Measurements from ENCODE around the gene CEBPG.

The CEBPG gene

DNA sequence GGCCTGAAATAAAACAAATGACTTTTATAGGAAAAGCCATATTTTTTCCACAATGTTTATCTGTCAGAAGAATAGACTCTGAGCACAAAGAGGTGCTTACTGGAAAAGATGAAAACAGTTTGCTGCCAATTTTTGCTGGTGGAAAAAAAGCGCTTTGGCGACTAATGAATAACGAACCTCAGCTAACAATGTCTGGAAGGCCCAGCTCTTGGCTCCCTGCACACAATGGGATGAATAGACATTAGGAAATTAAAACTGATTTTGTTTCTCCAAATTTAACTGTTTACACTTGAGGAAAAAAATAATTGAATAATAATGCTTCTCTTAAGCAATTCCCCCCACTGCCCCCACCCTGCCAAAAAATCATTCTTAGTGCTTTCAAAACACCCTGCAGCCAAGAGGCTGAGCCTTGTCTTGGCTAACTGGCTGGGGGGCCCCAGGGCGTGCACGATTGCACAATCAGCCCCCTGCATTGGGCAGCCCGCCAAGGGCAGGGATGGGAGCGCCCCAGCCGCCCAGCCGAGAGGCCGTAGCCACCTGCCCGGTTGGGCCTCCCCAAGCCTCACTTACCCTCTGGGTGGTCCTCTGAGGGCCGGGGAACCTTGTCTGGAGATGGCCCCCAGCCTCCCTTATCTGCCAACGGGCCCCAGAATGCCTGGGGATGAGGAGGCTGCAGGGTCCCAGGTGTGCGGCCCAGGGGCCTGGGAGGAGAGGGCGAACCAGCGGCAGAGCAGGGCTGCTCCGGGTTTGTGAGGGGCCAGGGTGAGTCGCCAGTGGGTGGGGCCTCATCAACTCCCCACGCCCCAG lies 16.8 kb downstream of the CEBPG start:
- Histone ChIP-seq H3K9ac (ENCODE audit: low read length in 2 of 2) (no peak overlapping the region), H3K27me3 (ENCODE audit: control insufficient read depth in 1 of 2, insufficient read depth in 2 of 2, low read length in 2 of 2) (no peaks in the 10 kb centered on the region), H3K27ac (ENCODE audit: low read length) (peak overlapping the region; percentile 62), H3K4me3 (ENCODE audit: low read length in 2 of 2) (no peak overlapping the region), H3K9me3 (ENCODE audit: control insufficient read depth in 2 of 2, low read length in 2 of 2) (no peaks in the 10 kb centered on the region), H3K4me1 (ENCODE audit: control insufficient read depth, insufficient read depth, low read length) (peaks cover 55% of the 10 kb centered on the region), H3K36me3 (ENCODE audit: control insufficient read depth in 2 of 2, insufficient read depth in 2 of 2, low read length in 2 of 2) (peaks cover 0 to 2% of the 10 kb centered on the region in 2 donors)

DNA sequence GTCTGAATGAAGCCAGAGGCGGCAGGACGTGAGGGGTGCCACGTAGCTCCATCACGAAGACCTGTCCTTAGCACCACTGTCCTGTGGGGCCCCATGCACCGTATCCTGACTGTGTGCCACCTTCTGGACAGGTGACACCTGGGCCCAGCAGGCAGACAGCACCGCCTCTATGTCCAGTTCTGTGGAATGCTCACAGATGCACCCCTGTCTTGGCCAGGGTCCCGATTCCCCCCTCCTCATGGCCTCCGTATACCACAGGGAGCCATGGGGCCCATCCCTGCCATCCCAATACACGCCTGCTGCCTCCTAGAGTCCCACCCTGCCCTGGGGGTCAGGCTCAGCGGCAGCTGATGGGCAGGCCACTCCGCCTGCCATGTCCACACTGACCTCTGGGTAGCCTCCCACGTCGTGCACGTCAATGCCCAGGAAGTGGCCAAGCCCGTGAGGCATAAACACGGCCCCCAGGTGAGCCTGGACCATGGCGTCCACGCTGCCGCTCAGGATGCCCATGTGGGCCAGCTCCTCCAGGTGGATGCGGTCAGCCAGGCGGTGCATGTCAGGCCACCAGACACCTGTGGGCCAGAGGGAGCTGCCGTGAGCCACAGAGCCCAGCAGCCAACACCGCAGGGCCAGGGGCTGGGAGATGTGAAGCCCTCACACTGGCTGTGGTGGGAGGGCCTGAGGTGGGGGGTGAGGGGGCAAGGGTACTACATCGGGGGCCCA lies 17.6 kb downstream of the CEBPG start:
- H3K9ac ChIP-seq (ENCODE audit: low read length in 2 of 2): no peak overlapping the region
- no peak overlapping the region for H3K27ac ChIP-seq (ENCODE audit: low read length)
- H3K4me3 ChIP-seq (ENCODE audit: low read length in 2 of 2): no peak overlapping the region
- no peaks in the 10 kb centered on the region for H3K27me3 ChIP-seq (ENCODE audit: control insufficient read depth in 1 of 2, insufficient read depth in 2 of 2, low read length in 2 of 2)
- H3K4me1 ChIP-seq (ENCODE audit: control insufficient read depth, insufficient read depth, low read length): peaks cover 62% of the 10 kb centered on the region
- peaks cover 0 to 2% of the 10 kb centered on the region in 2 donors for H3K36me3 ChIP-seq (ENCODE audit: control insufficient read depth in 2 of 2, insufficient read depth in 2 of 2, low read length in 2 of 2)
- no peaks in the 10 kb centered on the region for H3K9me3 ChIP-seq (ENCODE audit: control insufficient read depth in 2 of 2, low read length in 2 of 2)

DNA sequence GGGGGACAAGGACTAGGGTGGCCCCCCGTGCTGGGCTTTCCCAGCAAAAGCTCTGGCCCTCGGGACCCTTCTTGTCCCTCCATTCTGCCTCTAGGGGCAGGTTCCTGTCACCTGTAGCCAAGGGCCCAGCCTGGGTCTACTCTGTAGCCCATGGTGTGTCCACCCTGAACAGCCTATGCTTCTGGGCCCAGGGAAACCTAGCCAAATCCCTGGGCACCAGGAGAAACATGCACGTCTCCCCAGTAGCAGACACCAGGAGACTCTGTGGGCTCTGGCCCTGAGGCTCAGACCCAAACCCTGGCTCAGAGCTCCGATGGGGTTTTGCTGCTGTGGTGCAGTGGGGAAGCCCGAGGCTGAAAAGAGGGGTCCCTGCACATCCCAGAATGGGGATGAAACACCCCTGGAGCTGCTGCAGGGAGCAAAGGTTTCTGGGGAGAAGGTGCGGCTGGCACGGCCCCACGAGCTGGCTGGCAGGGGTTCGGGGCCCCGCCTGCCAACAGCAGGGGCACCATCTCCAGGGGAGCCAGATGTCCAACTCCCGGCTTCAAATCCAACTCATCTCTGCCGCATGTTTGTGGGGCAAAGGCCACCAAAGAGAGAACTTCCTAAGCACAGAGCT lies 18.2 kb downstream of the CEBPG start:
- Histone ChIP-seq H3K4me1 (ENCODE audit: control insufficient read depth, insufficient read depth, low read length) (peaks cover 62% of the 10 kb centered on the region), H3K4me3 (ENCODE audit: low read length in 2 of 2) (no peak overlapping the region), H3K27ac (ENCODE audit: low read length) (no peak overlapping the region), H3K9ac (ENCODE audit: low read length in 2 of 2) (no peak overlapping the region), H3K36me3 (ENCODE audit: control insufficient read depth in 2 of 2, insufficient read depth in 2 of 2, low read length in 2 of 2) (peaks cover 0 to 2% of the 10 kb centered on the region in 2 donors), H3K9me3 (ENCODE audit: control insufficient read depth in 2 of 2, low read length in 2 of 2) (no peaks in the 10 kb centered on the region), H3K27me3 (ENCODE audit: control insufficient read depth in 1 of 2, insufficient read depth in 2 of 2, low read length in 2 of 2) (no peaks in the 10 kb centered on the region)

DNA sequence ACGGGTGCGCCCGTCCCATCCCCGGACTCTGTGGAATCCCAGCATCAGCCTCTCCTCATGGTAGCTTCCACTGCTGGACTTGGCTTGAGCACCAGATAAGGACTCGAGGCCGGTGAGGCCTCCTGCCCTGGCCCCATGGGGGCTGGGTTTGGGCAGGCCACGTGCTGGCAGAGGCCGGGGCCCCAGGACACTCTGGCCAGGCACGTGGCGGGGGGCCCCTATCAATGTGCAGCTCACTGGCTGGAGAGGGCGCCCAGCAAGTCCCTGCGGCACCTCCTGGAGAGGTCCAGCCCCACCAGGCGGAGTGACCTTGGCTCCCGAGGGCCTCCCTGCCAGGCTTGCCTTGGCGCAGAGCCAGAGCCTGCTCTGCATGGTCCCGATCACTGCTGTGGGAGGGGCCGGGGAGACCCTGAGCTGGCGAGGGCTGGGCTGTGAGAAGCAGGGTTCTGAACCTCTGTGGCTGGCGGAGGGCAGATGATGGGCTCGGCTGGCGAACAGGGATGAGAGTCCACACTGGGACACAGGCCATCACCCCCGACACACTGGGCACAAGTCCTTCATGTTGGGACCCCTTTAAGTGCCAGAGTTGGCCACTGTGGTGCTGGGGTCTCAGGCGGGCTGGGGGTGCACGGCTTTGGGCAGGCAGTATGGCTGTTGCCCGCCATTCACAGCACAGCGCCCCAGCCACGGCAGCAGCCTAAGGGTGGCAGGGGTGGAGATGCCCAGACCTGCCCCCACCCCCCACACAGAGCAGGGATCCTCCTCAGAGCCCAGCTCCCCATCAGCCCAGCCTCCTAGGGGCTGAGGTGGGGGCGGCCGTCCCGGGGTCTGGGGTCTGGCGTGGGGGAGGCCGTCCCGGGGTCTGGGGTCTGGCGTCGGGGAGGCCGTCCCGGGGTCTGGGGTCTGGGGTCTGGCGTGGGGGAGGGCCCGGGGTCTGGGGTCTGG lies 19.1 kb downstream of the CEBPG start:
- no peaks in the 10 kb centered on the region for H3K36me3 ChIP-seq (ENCODE audit: control insufficient read depth in 2 of 2, insufficient read depth in 2 of 2, low read length in 2 of 2)
- H3K9ac ChIP-seq (ENCODE audit: low read length in 2 of 2): no peak overlapping the region
- H3K4me1 ChIP-seq (ENCODE audit: control insufficient read depth, insufficient read depth, low read length): peaks cover 65% of the 10 kb centered on the region
- no peaks in the 10 kb centered on the region for H3K27me3 ChIP-seq (ENCODE audit: control insufficient read depth in 1 of 2, insufficient read depth in 2 of 2, low read length in 2 of 2)
- no peak overlapping the region for H3K4me3 ChIP-seq (ENCODE audit: low read length in 2 of 2)
- no peaks in the 10 kb centered on the region for H3K9me3 ChIP-seq (ENCODE audit: control insufficient read depth in 2 of 2, low read length in 2 of 2)
- H3K27ac ChIP-seq (ENCODE audit: low read length): no peak overlapping the region

DNA sequence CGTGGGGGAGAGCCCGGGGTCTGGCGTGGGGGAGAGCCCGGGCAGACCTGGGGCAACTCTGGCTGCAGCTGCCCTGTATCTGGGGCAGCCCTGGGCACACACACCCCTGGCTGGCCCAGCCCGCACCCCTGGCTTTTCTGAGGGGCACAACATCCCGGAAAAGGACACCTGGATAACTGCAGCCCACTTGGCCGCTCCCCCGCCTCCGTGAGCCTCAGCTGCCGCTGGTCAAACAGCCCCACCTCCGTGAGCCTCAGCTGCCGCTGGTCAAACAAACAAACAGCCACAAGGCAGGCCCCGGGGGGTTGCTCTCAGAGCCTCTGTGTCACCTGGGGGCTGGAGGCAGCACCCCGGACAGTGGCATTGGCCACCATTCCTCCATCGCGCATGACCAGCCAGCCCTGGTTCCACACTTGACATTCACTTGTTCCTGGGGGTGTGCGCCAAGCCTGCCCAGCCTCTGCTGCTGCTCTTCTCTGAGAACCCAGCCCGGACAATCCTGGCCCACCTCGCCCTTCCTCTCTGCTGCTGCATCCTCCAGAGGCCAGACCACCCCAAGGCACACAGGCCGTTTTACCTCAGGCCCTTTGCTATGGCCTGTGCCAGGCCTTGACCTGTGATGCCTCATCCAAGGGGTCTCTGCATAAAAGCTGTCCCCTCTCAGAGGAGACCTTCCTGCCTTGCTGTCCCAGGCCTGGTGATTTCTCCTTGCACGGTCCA lies 19.9 kb downstream of the CEBPG start:
- Histone ChIP-seq H3K27ac (ENCODE audit: low read length) (no peak overlapping the region), H3K9me3 (ENCODE audit: control insufficient read depth in 2 of 2, low read length in 2 of 2) (no peaks in the 10 kb centered on the region), H3K4me1 (ENCODE audit: control insufficient read depth, insufficient read depth, low read length) (peaks cover 62% of the 10 kb centered on the region), H3K9ac (ENCODE audit: low read length in 2 of 2) (no peak overlapping the region), H3K4me3 (ENCODE audit: low read length in 2 of 2) (no peak overlapping the region), H3K27me3 (ENCODE audit: control insufficient read depth in 1 of 2, insufficient read depth in 2 of 2, low read length in 2 of 2) (no peaks in the 10 kb centered on the region), H3K36me3 (ENCODE audit: control insufficient read depth in 2 of 2, insufficient read depth in 2 of 2, low read length in 2 of 2) (no peaks in the 10 kb centered on the region)

DNA sequence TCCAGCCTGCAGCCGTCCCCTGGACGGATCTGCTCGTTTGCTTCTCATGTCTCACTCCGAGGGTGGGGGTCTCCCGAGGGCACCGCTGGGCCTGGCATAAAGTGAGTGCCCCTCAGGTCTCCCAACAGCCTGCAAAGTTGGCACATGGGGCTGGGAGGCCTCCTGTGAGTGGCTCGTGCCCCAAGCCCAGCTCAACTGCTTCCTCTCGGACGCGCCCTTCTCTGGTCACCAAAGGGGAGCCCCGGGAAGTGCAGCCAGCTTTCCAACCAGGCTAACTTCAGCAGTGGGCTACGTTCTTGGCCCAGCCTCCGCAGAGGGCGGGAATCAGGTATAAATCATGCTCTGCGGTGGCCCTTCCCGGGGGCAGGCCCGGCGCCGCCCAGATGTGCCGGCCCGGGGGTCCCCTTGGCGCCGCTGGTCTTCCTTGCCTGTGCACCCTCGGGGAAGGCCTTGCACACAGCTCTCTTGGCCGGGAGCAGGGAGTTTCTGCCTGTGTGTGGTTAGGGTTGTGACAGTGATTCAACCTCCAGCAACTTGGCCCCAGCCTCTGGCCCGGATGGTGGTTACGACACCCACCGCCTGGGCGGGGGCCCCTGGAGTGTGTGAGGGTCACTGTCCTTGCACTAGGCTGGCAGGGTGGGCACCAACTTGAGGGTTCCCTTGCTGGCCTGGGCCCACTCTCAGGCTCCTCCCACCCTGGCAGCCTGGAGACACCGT lies 20.7 kb downstream of the CEBPG start:
- peaks cover 55% of the 10 kb centered on the region for H3K4me1 ChIP-seq (ENCODE audit: control insufficient read depth, insufficient read depth, low read length)
- H3K9ac ChIP-seq (ENCODE audit: low read length in 2 of 2): no peak overlapping the region
- no peaks in the 10 kb centered on the region for H3K36me3 ChIP-seq (ENCODE audit: control insufficient read depth in 2 of 2, insufficient read depth in 2 of 2, low read length in 2 of 2)
- H3K27ac ChIP-seq (ENCODE audit: low read length): no peak overlapping the region
- H3K27me3 ChIP-seq (ENCODE audit: control insufficient read depth in 1 of 2, insufficient read depth in 2 of 2, low read length in 2 of 2): no peaks in the 10 kb centered on the region
- H3K9me3 ChIP-seq (ENCODE audit: control insufficient read depth in 2 of 2, low read length in 2 of 2): no peaks in the 10 kb centered on the region
- H3K4me3 ChIP-seq (ENCODE audit: low read length in 2 of 2): no peak overlapping the region

DNA sequence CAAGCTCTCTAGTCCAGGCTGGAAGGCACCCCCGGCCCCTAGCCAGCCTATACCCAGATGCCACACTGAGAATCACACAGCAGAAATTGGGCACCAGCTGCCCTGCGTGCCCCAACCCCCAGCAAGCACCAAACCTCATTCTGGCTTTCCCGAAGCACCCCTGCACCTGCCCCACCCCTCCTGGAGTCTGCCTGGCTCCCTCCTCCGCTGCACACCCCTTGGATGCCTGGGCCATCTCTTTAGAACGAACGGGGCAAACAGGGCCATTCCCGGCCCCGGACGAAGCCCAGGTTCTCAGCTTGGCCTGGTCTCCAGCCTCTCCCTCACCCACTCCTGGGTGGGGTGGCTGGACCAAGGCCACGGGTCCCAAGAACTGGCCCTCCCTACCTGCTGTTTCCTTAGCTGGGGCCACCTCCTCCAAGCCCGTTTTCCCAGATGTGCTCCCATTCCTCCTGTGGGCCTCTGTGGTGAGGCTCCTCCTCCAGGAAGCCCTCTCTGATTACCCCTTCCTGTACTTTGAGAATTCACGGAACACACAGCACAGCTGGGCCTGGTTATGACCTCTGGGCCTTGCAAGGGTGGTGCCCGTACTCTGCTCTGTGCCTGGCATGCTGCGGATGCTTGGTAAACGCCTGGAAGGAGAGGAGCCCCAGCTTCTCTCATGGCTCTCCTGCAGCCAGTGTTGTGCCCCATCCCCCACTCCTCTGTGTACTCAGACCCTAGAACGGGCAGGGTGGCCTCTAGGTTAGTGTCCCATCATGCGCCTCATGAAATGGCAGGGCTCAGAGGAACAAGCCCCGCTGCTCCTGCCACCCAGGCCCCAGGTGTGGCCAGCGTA lies 21.4 kb downstream of the CEBPG start:
- Histone ChIP-seq H3K9me3 (ENCODE audit: control insufficient read depth in 2 of 2, low read length in 2 of 2) (no peaks in the 10 kb centered on the region), H3K27me3 (ENCODE audit: control insufficient read depth in 1 of 2, insufficient read depth in 2 of 2, low read length in 2 of 2) (no peaks in the 10 kb centered on the region), H3K4me3 (ENCODE audit: low read length in 2 of 2) (no peak overlapping the region), H3K27ac (ENCODE audit: low read length) (no peak overlapping the region), H3K36me3 (ENCODE audit: control insufficient read depth in 2 of 2, insufficient read depth in 2 of 2, low read length in 2 of 2) (no peaks in the 10 kb centered on the region), H3K4me1 (ENCODE audit: control insufficient read depth, insufficient read depth, low read length) (peaks cover 48% of the 10 kb centered on the region), H3K9ac (ENCODE audit: low read length in 2 of 2) (no peak overlapping the region)

DNA sequence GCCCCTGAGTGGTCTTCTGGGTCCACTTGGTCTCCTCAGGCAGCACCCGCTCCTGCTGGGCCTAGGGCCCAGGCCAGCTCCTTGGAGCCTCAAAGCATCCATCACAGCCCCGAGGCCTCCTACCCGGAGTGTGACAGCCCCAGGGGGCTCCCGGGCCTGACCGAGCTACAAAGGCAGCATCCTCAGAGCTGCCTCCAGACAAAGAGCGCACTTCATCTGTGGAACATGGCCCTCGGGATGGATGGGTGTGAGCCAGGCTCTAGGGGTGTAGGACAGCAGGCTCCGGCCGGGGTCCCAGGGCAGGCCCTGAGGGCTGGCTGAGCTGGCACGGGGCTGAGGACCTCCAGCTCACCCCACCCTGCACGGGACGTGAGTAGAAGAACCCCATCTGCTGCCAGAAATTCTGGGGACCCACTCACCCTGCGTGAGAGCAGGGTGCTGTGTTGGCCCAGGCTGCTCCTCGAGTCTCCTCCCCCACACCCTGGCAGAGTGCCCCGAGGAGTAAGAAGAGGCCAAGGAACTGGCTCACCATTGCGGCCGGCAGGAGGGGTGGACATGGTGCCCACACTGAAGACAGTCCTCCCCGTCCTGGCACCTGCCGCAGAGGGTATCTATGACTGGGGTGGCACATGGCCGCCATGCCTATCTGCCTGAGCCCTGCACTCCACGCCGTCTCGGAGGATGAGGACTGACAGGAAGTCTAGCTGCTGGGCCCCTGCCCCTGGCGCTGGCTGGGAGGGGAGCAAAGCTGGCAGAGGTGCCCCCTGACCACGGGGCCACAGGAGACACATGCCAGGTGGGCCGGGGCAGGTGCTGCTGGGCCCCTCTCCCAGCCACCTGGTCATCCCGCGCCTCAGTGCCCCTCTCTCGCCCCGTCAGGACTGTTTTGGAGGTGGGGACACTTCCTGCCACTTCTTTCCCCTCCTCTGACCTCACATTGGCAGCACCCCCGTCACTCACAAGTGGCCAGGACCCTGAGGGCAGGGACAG lies 22.3 kb downstream of the CEBPG start:
- no peaks in the 10 kb centered on the region for H3K9me3 ChIP-seq (ENCODE audit: control insufficient read depth in 2 of 2, low read length in 2 of 2)
- H3K9ac ChIP-seq (ENCODE audit: low read length in 2 of 2): no peak overlapping the region
- H3K4me3 ChIP-seq (ENCODE audit: low read length in 2 of 2): no peak overlapping the region
- H3K4me1 ChIP-seq (ENCODE audit: control insufficient read depth, insufficient read depth, low read length): peaks cover 41% of the 10 kb centered on the region
- H3K27ac ChIP-seq (ENCODE audit: low read length): no peak overlapping the region
- H3K36me3 ChIP-seq (ENCODE audit: control insufficient read depth in 2 of 2, insufficient read depth in 2 of 2, low read length in 2 of 2): no peaks in the 10 kb centered on the region
- no peaks in the 10 kb centered on the region for H3K27me3 ChIP-seq (ENCODE audit: control insufficient read depth in 1 of 2, insufficient read depth in 2 of 2, low read length in 2 of 2)

Measured in stomach smooth muscle (tissue), 2 donors.